Measurements from ENCODE around the gene FMNL3. TPM values are rescaled to one million over a fixed set of nuclear protein-coding genes. Genes with fewer than 3 reads are reported as not detected.

Gene FMNL3
- total and polyA plus RNA-seq, 2 of the 13 experiments (the other 11 are each of a cell fraction or from before 2014, with no cell fraction given) = 0.44 to 1.1 TPM

DNA sequence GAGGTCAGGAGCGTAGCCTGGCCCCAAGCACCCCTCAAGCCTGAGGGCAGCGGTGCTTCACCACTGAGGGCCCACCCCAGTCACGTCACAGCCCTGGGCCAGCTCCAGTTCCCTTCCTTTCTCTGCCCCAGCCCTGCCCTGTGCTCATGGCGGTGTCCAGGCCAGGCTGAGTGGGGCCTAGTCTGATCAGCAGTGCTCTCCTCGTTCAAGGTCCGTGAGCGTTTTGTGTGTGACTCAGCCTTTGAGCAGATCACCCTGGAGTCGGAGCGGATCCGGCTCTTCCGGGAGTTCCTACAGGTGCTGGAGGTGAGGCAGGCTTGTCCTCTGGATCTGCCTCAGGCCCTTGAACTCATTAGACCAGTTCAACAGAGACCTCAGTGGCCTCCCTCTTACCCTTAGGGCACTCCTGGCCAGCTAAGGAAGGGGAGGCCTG, 64.8 kb downstream of the FMNL3 start (continued):
- TF ChIP-seq, protein P1, sequence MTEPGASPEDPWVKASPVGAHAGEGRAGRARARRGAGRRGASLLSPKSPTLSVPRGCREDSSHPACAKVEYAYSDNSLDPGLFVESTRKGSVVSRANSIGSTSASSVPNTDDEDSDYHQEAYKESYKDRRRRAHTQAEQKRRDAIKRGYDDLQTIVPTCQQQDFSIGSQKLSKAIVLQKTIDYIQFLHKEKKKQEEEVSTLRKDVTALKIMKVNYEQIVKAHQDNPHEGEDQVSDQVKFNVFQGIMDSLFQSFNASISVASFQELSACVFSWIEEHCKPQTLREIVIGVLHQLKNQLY (CRISPR knock-in tag; IDR thresholded peaks at IDR 0.05) = peak; percentile 42; the same call in 1 of the 2 replicates
- TF ChIP-seq ZNF567 (CRISPR knock-in tag; IDR thresholded peaks at IDR 0.05; ENCODE audit: borderline replicate concordance) = no peak
- peak; percentile 64; the same call in 1 of the 2 replicates for TF ChIP-seq ZNF614 (CRISPR knock-in tag; IDR thresholded peaks at IDR 0.05; ENCODE audit: borderline replicate concordance)
- TF ChIP-seq, protein P2, sequence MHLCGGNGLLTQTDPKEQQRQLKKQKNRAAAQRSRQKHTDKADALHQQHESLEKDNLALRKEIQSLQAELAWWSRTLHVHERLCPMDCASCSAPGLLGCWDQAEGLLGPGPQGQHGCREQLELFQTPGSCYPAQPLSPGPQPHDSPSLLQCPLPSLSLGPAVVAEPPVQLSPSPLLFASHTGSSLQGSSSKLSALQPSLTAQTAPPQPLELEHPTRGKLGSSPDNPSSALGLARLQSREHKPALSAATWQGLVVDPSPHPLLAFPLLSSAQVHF (CRISPR knock-in tag; IDR thresholded peaks at IDR 0.05) = no peak
- no peak for TF ChIP-seq ZSCAN12 (CRISPR knock-in tag; IDR thresholded peaks at IDR 0.05)
- TF ChIP-seq, protein P3, sequence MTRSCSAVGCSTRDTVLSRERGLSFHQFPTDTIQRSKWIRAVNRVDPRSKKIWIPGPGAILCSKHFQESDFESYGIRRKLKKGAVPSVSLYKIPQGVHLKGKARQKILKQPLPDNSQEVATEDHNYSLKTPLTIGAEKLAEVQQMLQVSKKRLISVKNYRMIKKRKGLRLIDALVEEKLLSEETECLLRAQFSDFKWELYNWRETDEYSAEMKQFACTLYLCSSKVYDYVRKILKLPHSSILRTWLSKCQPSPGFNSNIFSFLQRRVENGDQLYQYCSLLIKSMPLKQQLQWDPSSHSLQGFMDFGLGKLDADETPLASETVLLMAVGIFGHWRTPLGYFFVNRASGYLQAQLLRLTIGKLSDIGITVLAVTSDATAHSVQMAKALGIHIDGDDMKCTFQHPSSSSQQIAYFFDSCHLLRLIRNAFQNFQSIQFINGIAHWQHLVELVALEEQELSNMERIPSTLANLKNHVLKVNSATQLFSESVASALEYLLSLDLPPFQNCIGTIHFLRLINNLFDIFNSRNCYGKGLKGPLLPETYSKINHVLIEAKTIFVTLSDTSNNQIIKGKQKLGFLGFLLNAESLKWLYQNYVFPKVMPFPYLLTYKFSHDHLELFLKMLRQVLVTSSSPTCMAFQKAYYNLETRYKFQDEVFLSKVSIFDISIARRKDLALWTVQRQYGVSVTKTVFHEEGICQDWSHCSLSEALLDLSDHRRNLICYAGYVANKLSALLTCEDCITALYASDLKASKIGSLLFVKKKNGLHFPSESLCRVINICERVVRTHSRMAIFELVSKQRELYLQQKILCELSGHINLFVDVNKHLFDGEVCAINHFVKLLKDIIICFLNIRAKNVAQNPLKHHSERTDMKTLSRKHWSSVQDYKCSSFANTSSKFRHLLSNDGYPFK (CRISPR knock-in tag; IDR thresholded peaks at IDR 0.05; ENCODE audit: borderline replicate concordance) = peak; percentile 66; the same call in 1 of the 2 replicates
- TF ChIP-seq CHCHD3 (CRISPR knock-in tag; IDR thresholded peaks at IDR 0.05) = no peak
- TF ChIP-seq GATAD1 (CRISPR knock-in tag; IDR thresholded peaks at IDR 0.05) = 0 out of 2 replicates have a peak, but pooled peaks have one; percentile 37
- TF ChIP-seq, protein P4, sequence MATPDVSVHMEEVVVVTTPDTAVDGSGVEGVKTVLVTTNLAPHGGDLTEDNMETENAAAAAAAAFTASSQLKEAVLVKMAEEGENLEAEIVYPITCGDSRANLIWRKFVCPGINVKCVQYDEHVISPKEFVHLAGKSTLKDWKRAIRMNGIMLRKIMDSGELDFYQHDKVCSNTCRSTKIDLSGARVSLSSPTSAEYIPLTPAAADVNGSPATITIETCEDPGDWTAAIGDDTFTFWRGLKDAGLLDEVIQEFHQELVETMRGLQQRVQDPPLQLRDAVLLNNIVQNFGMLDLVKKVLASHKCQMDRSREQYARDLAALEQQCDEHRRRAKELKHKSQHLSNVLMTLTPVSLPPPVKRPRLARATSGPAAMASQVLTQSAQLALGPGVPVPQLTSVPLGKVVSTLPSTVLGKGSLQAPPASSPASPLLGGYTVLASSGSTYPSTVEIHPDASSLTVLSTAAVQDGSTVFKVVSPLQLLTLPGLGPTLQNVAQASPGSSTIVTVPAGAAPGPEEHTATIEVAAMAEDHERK (CRISPR knock-in tag; IDR thresholded peaks at IDR 0.05; ENCODE audit: low read depth) = no peak
- no peak for TF ChIP-seq ZNF564 (CRISPR knock-in tag; IDR thresholded peaks at IDR 0.05)
- TF ChIP-seq, protein P5, sequence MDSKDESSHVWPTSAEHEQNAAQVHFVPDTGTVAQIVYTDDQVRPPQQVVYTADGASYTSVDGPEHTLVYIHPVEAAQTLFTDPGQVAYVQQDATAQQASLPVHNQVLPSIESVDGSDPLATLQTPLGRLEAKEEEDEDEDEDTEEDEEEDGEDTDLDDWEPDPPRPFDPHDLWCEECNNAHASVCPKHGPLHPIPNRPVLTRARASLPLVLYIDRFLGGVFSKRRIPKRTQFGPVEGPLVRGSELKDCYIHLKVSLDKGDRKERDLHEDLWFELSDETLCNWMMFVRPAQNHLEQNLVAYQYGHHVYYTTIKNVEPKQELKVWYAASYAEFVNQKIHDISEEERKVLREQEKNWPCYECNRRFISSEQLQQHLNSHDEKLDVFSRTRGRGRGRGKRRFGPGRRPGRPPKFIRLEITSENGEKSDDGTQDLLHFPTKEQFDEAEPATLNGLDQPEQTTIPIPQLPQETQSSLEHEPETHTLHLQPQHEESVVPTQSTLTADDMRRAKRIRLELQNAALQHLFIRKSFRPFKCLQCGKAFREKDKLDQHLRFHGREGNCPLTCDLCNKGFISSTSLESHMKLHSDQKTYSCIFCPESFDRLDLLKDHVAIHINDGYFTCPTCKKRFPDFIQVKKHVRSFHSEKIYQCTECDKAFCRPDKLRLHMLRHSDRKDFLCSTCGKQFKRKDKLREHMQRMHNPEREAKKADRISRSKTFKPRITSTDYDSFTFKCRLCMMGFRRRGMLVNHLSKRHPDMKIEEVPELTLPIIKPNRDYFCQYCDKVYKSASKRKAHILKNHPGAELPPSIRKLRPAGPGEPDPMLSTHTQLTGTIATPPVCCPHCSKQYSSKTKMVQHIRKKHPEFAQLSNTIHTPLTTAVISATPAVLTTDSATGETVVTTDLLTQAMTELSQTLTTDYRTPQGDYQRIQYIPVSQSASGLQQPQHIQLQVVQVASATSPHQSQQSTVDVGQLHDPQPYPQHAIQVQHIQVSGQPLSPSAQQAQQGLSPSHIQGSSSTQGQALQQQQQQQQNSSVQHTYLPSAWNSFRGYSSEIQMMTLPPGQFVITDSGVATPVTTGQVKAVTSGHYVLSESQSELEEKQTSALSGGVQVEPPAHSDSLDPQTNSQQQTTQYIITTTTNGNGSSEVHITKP (CRISPR knock-in tag; IDR thresholded peaks at IDR 0.05; ENCODE audit: low read depth) = no peak
- TF ChIP-seq ZNF577 (CRISPR knock-in tag; IDR thresholded peaks at IDR 0.05; ENCODE audit: borderline replicate concordance, low read depth) = no peak
- peak; percentile 71; the same call in 1 of the 2 replicates for TF ChIP-seq ERF (CRISPR knock-in tag; IDR thresholded peaks at IDR 0.05)
- TF ChIP-seq TMF1 (CRISPR knock-in tag; IDR thresholded peaks at IDR 0.05; ENCODE audit: low read depth) = no peak
- no peak for TF ChIP-seq ZNF616 (CRISPR knock-in tag; IDR thresholded peaks at IDR 0.05; ENCODE audit: low read depth)
- no peak for TF ChIP-seq ZNF326 (CRISPR knock-in tag; IDR thresholded peaks at IDR 0.05; ENCODE audit: borderline replicate concordance)
- TF ChIP-seq, protein P6, sequence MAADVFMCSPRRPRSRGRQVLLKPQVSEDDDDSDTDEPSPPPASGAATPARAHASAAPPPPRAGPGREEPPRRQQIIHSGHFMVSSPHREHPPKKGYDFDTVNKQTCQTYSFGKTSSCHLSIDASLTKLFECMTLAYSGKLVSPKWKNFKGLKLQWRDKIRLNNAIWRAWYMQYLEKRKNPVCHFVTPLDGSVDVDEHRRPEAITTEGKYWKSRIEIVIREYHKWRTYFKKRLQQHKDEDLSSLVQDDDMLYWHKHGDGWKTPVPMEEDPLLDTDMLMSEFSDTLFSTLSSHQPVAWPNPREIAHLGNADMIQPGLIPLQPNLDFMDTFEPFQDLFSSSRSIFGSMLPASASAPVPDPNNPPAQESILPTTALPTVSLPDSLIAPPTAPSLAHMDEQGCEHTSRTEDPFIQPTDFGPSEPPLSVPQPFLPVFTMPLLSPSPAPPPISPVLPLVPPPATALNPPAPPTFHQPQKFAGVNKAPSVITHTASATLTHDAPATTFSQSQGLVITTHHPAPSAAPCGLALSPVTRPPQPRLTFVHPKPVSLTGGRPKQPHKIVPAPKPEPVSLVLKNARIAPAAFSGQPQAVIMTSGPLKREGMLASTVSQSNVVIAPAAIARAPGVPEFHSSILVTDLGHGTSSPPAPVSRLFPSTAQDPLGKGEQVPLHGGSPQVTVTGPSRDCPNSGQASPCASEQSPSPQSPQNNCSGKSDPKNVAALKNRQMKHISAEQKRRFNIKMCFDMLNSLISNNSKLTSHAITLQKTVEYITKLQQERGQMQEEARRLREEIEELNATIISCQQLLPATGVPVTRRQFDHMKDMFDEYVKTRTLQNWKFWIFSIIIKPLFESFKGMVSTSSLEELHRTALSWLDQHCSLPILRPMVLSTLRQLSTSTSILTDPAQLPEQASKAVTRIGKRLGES (CRISPR knock-in tag; IDR thresholded peaks at IDR 0.05; ENCODE audit: borderline replicate concordance) = no peak
